Gastroesophageal sphincter (tissue), 3 donors: ENCODE data around the gene AQP12B.

Source experiments
- POLR2A ChIP-seq, 2 donors: fragments of 450-650 bp; IDR thresholded peaks; one replicate each; pipeline ENCODE4 v1.6.1; 2017; ENCODE audit warnings: antibody characterized with exemption in 2 of 2, mild to moderate bottlenecking in 2 of 2, moderate library complexity in 1 of 2
- TF ChIP-seq, protein P1 (sequence below), 4 experiments: fragments of 200-600 bp in 2 of 4; fragments of 450-650 bp in 2 of 4; sonication (generic) in 1 of 4; IDR thresholded peaks; one replicate each; pipeline ENCODE4 v1.5.1; 2017 to 2019; ENCODE audit warnings: antibody characterized with exemption in 4 of 4, mild to moderate bottlenecking in 2 of 4, moderate library complexity in 2 of 4

DNA sequence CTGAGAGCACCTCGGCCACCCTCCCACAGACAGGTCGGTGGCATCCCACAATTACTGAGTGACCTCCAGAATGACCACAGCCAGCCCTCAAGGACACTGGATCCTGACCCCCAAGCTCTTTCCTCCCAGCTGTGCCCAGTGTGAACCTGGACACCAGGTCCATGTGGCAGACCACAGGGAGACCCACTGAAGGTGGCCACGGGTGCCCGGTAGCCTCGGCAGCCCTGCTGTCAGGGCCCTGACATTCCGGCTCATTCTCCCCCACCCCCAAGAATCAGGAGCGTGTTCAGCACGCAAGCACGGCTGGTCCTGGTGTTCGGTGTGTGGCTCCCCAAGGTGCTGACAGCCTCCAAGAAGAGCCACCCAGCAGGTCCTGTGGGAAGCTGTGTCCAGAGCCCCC is 41.7 kb upstream of the AQP12B start:
- TF ChIP-seq POLR2A (IDR thresholded peaks at IDR 0.05), result no peak
- TF ChIP-seq, protein P1, sequence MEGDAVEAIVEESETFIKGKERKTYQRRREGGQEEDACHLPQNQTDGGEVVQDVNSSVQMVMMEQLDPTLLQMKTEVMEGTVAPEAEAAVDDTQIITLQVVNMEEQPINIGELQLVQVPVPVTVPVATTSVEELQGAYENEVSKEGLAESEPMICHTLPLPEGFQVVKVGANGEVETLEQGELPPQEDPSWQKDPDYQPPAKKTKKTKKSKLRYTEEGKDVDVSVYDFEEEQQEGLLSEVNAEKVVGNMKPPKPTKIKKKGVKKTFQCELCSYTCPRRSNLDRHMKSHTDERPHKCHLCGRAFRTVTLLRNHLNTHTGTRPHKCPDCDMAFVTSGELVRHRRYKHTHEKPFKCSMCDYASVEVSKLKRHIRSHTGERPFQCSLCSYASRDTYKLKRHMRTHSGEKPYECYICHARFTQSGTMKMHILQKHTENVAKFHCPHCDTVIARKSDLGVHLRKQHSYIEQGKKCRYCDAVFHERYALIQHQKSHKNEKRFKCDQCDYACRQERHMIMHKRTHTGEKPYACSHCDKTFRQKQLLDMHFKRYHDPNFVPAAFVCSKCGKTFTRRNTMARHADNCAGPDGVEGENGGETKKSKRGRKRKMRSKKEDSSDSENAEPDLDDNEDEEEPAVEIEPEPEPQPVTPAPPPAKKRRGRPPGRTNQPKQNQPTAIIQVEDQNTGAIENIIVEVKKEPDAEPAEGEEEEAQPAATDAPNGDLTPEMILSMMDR (IDR thresholded peaks at IDR 0.05), result no peak
